ENCODE data around the gene KITLG.

The KITLG gene

GRCh38 chr12:88546853-88547252 is 33.4 kb downstream of the KITLG start:
- no peak for ATAC-seq
- no peak for TF ChIP-seq ARNTL (CRISPR knock-in tag; IDR thresholded peaks at IDR 0.05; ENCODE audit: borderline replicate concordance, low read depth)
- TF ChIP-seq OSR1 (CRISPR knock-in tag; IDR thresholded peaks at IDR 0.05): no peak
- no peak for TF ChIP-seq PATZ1 (CRISPR knock-in tag; IDR thresholded peaks at IDR 0.05; ENCODE audit: borderline replicate concordance)
- TF ChIP-seq POU6F1 (CRISPR knock-in tag; IDR thresholded peaks at IDR 0.05; ENCODE audit: borderline replicate concordance, low read depth): no peak
- TF ChIP-seq TSHZ2 (CRISPR knock-in tag; IDR thresholded peaks at IDR 0.05): no peak
- TF ChIP-seq ZC3H10 (CRISPR knock-in tag; IDR thresholded peaks at IDR 0.05): no peak
- TF ChIP-seq ZFP3 (CRISPR knock-in tag; IDR thresholded peaks at IDR 0.05): no peak
- TF ChIP-seq ZNF8 (CRISPR knock-in tag; IDR thresholded peaks at IDR 0.05): no peak
- no peak for TF ChIP-seq CSDC2 (CRISPR knock-in tag; IDR thresholded peaks at IDR 0.05)
- no peak for TF ChIP-seq TOX (CRISPR knock-in tag; IDR thresholded peaks at IDR 0.05; ENCODE audit: borderline replicate concordance)
- no peak for TF ChIP-seq ZFP30 (CRISPR knock-in tag; IDR thresholded peaks at IDR 0.05)
- TF ChIP-seq CREB5 (CRISPR knock-in tag; IDR thresholded peaks at IDR 0.05; ENCODE audit: low read depth): no peak
- TF ChIP-seq BACH2 (CRISPR knock-in tag; IDR thresholded peaks at IDR 0.05; ENCODE audit: borderline replicate concordance): no peak
- TF ChIP-seq SNAI2 (CRISPR knock-in tag; IDR thresholded peaks at IDR 0.05): no peak
- no peak for TF ChIP-seq GLIS3 (CRISPR knock-in tag; IDR thresholded peaks at IDR 0.05)
- no peak for TF ChIP-seq RARB (CRISPR knock-in tag; IDR thresholded peaks at IDR 0.05)
- TF ChIP-seq ZNF70 (CRISPR knock-in tag; IDR thresholded peaks at IDR 0.05): no peak
- TF ChIP-seq PPARA (CRISPR knock-in tag; IDR thresholded peaks at IDR 0.05; ENCODE audit: borderline replicate concordance): no peak
- no peak for TF ChIP-seq ZNF565 (CRISPR knock-in tag; conservative IDR thresholded peaks at IDR 0.05; ENCODE audit: low read depth)

GRCh38 chr12:88546226-88546625 is 34.0 kb downstream of the KITLG start:
- no peak for ATAC-seq
- no peak for TF ChIP-seq ZFP3 (CRISPR knock-in tag; IDR thresholded peaks at IDR 0.05)

- ATAC-seq: no peak
- TF ChIP-seq TCF4 (CRISPR knock-in tag; IDR thresholded peaks at IDR 0.05; ENCODE audit: borderline replicate concordance) (no peak), RARB (CRISPR knock-in tag; IDR thresholded peaks at IDR 0.05) (no peak), BACH2 (CRISPR knock-in tag; IDR thresholded peaks at IDR 0.05; ENCODE audit: borderline replicate concordance) (no peak), ISL1 (CRISPR knock-in tag; IDR thresholded peaks at IDR 0.05) (no peak), ZFP3 (CRISPR knock-in tag; IDR thresholded peaks at IDR 0.05) (no peak), GLIS3 (CRISPR knock-in tag; IDR thresholded peaks at IDR 0.05) (no peak), ZNF565 (CRISPR knock-in tag; conservative IDR thresholded peaks at IDR 0.05; ENCODE audit: low read depth) (no peak)
These were observed 35.0 kb downstream of the KITLG start for GRCh38 chr12:88544991-88545980.
